Lung (tissue), 12 donors: ENCODE data around the gene MRPL47. TPM values are rescaled to one million over a fixed set of nuclear protein-coding genes. Genes with fewer than 3 reads are reported as not detected.

Source experiments
- ATAC-seq: fragments of 200-7000 bp; cut with Tn5 transposase; one replicate; pipeline ENCODE4 v1.9.1; 2020; ENCODE audit warnings: moderate number of reproducible peaks; ENCODE audit not compliant: insufficient read depth, low FRiP score
- DNase-seq, 3 donors: peaks; one replicate each; pipeline ENCODE4 v3.0.0-alpha.2; 2013 to 2017
- H3K27ac ChIP-seq, 2 donors: one replicate each; pipeline ENCODE4 v1.5.1; 2013; ENCODE audit warnings: mild to moderate bottlenecking in 2 of 2, moderate library complexity in 2 of 2, control low read depth in 1 of 2, inconsistent platforms in 1 of 2, low read depth in 1 of 2, low read length in 1 of 2
- H3K27me3 ChIP-seq, 3 donors: one replicate each; pipeline ENCODE4 v1.5.1; 2013; ENCODE audit warnings: low read length in 2 of 3; ENCODE audit not compliant: control insufficient read depth in 3 of 3, insufficient read depth in 3 of 3
- H3K36me3 ChIP-seq, 4 donors: one replicate each; pipeline ENCODE4 v1.5.1; 2013; ENCODE audit warnings: low read length in 4 of 4, mild to moderate bottlenecking in 1 of 4, moderate library complexity in 1 of 4; ENCODE audit not compliant: control insufficient read depth in 4 of 4, insufficient read depth in 4 of 4
- H3K4me1 ChIP-seq, 5 donors: one replicate each; pipeline ENCODE4 v1.5.1; 2013; ENCODE audit warnings: low read length in 5 of 5, mild to moderate bottlenecking in 2 of 5, moderate library complexity in 1 of 5; ENCODE audit not compliant: control insufficient read depth in 5 of 5, insufficient read depth in 5 of 5
- H3K4me3 ChIP-seq: one replicate; pipeline ENCODE4 v1.5.1; 2013; ENCODE audit warnings: mild to moderate bottlenecking, control low read depth, moderate library complexity
- H3K9ac ChIP-seq, 2 donors: one replicate each; pipeline ENCODE4 v1.5.1; 2013; ENCODE audit warnings: low read length in 2 of 2, control low read depth in 1 of 2; ENCODE audit not compliant: insufficient read depth in 1 of 2
- H3K9me3 ChIP-seq, 4 donors: one replicate each; pipeline ENCODE4 v1.5.1; 2013; ENCODE audit warnings: low read length in 3 of 4, mild to moderate bottlenecking in 1 of 4, moderate library complexity in 1 of 4; ENCODE audit not compliant: control insufficient read depth in 4 of 4, insufficient read depth in 3 of 4
- CTCF ChIP-seq: IDR thresholded peaks from 2 replicates; pipeline ENCODE4 v1.5.1; 2012; ENCODE audit warnings: mild to moderate bottlenecking; ENCODE audit errors: control extremely low read depth, extremely low read depth
- WGBS, 2 donors: extraction: QIAGEN DNeasy Blood & Tissue Kit; methylation state at CpG; one replicate each; pipeline ENCODE4 v1.1.7; 2013; 5-methylcytosine and 5-hydroxymethylcytosine counted together
- polyA plus RNA-seq, 2 donors: library from polyadenylated mRNA; stranded (reverse); fragments of 200-250 nt; gene quantifications; one replicate each; pipeline ENCODE4 v1.2.1, GENCODE V29; 2013
- total RNA-seq, 2 donors: library from RNA; depleted of rRNA in 1 of 2; stranded (reverse); fragments of >200 nt in 1 of 2; gene quantifications; one replicate each; pipeline ENCODE4 v1.2.1, GENCODE V29; 2014 to 2021
- donor health status: control.
- donor health status: control.
- donor health status: Bipolar disorder and iron deficiency.
- donor health status: healthy.
- donor health status: DM: yes; HTN: yes; CAD: no.

The MRPL47 gene
- total and polyA plus RNA-seq, 4 donors: 24.3 to 92.8 (median 28.8) TPM

GRCh38 chr3:179544981-179545645 lies 59.3 kb downstream of the MRPL47 start:
- Histone ChIP-seq H3K4me1 (peaks cover 0 to 3% (median 0%) of the 10 kb centered on the region in 5 donors), H3K9ac (no peak overlapping the region), H3K27ac (no peak overlapping the region), H3K27me3 (no peaks in the 10 kb centered on the region), H3K4me3 (no peak overlapping the region), H3K36me3 (no peaks in the 10 kb centered on the region), H3K9me3 (no peaks in the 10 kb centered on the region)
- ATAC-seq (no peak), DNase-seq (no peak)
- WGBS, 2 donors: 70 to 91% methylated on average over 2 of the region's 2 CpGs
- TF ChIP-seq CTCF: no peak

DNA sequence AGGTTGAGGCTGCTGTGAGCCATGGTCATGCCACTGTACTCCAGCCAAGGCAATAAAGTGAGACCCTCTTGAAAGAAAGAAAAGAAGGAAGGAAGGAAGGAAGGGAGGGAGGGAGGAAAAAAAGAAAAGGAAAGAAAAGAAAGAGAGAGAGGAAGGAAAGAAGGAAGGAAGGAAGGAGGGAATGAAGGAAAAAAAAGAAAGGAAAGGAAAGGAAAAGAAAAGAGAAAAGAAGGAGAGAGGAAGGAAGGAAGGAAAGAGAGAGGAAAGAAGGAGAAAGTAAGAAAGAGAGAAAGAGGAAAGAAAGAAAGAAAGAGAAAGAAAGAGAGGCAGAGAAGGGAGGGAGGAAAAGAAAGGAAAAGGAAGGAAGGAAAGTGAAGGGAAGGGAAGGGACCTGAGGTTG lies 62.1 kb downstream of the MRPL47 start:
- no peak for ATAC-seq
- no peak overlapping the region for H3K9ac ChIP-seq

GRCh38 chr3:179541596-179541995 lies 62.8 kb downstream of the MRPL47 start:
- no peak for TF ChIP-seq CTCF
- Histone ChIP-seq H3K9me3 (no peaks in the 10 kb centered on the region), H3K4me3 (no peak overlapping the region), H3K4me1 (peaks cover 0 to 5% (median 0%) of the 10 kb centered on the region in 5 donors), H3K27me3 (no peaks in the 10 kb centered on the region), H3K9ac (no peak overlapping the region), H3K36me3 (no peaks in the 10 kb centered on the region), H3K27ac (no peak overlapping the region)
- DNase-seq (no peak), ATAC-seq (no peak)
- 92 to 96% methylated on average over 1 of the region's 1 CpG for WGBS, 2 donors

More for the DNA sequence above, 62.1 kb downstream of the MRPL47 start:
- peaks cover 0 to 3% (median 0%) of the 10 kb centered on the region in 5 donors for H3K4me1 ChIP-seq
- H3K36me3 ChIP-seq: no peaks in the 10 kb centered on the region
- no peaks in the 10 kb centered on the region for H3K9me3 ChIP-seq
- no peak overlapping the region for H3K27ac ChIP-seq
- TF ChIP-seq CTCF: no peak
- no peak overlapping the region for H3K4me3 ChIP-seq
- no peaks in the 10 kb centered on the region for H3K27me3 ChIP-seq
- no peak for DNase-seq

DNA sequence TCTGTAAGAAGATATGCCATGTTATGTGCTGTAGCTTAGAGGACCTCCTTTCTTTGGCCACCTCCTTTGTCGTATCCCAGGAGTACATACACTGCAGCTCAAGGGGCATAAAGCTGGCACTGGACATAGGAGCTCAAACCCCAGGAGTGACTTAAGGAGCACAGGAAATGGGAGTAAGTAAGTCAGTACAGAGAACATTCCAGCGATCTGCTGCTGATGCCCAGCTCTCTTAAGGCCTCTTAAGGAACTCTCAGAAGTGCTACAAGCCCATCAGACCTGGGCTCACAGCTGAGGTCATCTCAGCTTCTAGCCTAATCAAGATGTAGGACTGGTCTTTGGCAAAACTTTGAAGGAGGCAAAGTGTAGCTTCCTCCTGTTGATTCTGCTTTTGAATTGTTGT lies 63.3 kb downstream of the MRPL47 start:
- Histone ChIP-seq H3K27ac (peak overlapping the region in 1 of 2 donors; percentile 22), H3K9me3 (no peaks in the 10 kb centered on the region), H3K9ac (no peak overlapping the region), H3K4me3 (no peak overlapping the region), H3K27me3 (no peaks in the 10 kb centered on the region), H3K36me3 (no peaks in the 10 kb centered on the region), H3K4me1 (peaks cover 0 to 5% (median 0%) of the 10 kb centered on the region in 5 donors)
- ATAC-seq (peak; percentile 49), DNase-seq (no peak)
- 68 to 79% methylated on average over 2 of the region's 2 CpGs for WGBS, 2 donors
- no peak for TF ChIP-seq CTCF
